ENCODE data around the gene SRGAP1.
A peak's percentile ranks its signal among the peaks of the same experiment; 100 is the strongest.

Gene SRGAP1

DNA sequence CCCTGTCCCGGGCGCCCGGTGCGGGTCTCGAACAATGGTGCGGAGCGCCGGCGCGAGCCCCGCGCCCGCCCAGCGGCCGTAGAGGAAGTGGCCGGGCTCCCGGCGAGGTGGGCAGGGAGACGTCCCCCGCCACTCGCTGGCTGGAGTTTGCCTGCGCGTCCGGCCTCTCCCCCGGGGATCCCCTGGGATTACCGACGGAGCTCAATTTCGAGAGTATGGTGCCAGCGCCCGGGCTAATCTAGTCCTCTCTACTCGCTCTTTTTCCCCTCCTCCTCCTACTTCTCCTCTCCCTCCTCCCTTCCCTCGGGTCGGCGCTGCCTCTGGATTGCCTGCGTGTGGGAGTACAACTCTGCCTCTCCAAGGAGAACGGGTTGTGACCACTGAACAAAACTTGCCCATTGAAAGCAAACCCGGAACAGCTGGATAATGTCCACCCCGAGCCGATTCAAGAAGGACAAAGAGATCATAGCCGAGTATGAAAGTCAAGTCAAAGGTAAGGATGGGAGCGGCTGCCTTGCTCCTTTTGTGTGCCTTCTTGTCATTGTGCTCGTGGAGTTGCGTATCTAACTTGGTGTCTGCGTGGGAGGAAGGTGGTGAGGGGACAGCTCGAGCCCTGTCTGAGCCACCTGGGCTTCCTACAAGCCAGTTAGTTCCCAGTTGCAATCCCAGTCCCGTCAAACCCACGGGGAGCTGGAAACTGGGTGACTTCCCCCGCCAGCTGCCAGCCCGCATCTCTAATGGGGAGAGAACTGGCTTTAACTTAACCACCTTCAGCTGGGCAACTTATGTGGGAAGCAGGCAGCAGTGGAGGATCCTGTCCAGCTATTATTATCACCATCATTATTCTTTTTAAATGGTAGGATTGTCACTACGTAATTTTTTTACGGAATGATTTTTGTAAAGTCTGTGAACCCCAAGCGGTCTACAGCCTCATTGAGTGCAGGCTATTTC is at the start of gene SRGAP1:
TSS of gene SRGAP1 (plus strand) at position 310 of the 951 bp plus-strand sequence. CDS start at position 427, 117 bp downstream.
- FAIRE-seq, result no peak
- DNase-seq (ENCODE audit: extremely low spot score, insufficient read length, low read depth), result peak; percentile 11

- no peak for FAIRE-seq
- no peak for DNase-seq (ENCODE audit: extremely low spot score, insufficient read length, low read depth)
Observed at GRCh38 chr12:63795032-63795687, 49.3 kb upstream of the SRGAP1 start.

DNA sequence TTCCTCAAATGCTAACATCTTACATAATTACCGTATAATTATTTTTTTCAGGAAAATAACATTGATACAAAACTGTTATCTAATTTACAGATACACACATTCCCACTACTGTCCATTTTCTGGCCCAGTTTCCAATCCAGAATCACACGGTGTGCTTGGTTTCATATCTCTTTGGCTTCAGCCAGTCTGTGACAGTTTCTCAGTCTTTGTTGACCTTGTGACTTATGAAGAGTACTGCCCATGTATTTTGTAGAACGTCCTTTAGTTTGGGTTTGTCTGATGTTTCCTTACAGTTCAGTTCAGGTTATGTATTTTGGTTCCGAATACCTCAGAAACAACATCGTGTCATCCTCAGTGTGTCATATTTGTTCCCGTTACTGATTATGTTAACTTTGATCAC is 48.6 kb upstream of the SRGAP1 start:
- DNase-seq (ENCODE audit: extremely low spot score, insufficient read length, low read depth) (no peak), FAIRE-seq (no peak)

- DNase-seq (ENCODE audit: extremely low spot score, insufficient read length, low read depth) (no peak), FAIRE-seq (peak; percentile 72)
Observed at GRCh38 chr12:63802012-63802608, 42.4 kb upstream of the SRGAP1 start.

- no peak for FAIRE-seq
- DNase-seq (ENCODE audit: extremely low spot score, insufficient read length, low read depth), result no peak
Observed at GRCh38 chr12:63804746-63805145, 39.8 kb upstream of the SRGAP1 start.

DNA sequence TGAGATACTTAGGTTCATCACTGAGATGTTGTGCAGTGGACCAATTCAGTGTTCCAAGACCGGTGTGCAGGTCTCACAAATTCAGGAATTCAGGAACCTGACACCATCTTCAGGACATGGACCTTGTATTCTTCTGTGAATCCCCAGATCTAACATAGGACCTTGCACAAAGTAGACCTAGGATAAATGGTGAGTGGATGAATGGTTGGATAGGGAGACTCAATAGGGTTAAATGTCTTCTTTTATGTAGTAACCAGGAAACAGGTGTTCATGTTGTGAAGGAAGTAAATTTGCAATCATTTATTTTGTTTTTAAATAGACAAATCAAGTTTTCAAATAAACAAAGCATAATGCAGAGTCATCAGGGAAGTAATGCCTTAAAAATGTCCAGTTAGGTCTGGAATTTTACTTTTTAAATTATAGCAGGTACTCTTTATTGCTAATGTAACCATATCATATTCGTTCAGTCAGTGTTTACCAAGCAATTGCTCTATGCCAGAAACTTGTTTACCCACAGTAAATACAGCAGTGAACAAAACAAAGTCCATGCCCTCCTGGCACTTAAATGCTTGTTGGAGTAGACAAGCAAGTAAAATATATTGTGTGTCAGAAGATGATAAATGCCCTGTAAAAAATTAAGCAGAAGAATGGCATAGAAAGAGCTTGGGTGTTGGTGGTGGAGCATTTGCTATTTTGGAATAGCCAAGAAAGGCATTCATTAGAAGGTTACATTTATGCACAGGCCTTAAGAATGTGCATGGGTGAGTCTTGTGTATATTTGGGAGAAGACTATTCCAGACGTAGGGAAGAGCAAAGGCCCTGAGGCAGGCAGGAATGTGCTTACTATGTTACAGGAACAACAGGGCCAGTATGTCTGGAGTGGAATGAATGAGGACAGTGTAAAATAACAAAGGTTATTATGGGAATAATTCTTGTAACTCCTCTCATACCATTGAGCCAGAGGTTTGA is 38.5 kb upstream of the SRGAP1 start:
- no peak for FAIRE-seq

DNA sequence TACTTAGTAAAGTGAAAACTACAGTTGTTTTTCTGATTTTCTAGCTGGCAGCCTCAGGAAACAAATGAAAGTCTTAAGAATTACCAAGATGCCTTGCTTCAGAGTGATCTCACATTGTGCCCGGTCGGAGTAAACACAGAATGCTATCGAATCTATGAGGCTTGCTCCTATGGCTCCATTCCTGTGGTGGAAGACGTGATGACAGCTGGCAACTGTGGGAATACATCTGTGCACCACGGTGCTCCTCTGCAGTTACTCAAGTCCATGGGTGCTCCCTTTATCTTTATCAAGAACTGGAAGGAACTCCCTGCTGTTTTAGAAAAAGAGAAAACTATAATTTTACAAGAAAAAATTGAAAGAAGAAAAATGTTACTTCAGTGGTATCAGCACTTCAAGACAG is 35.9 kb upstream of the SRGAP1 start:
- DNase-seq (ENCODE audit: extremely low spot score, insufficient read length, low read depth) (no peak), FAIRE-seq (no peak)

More for the DNA sequence above, 38.5 kb upstream of the SRGAP1 start:
- DNase-seq (ENCODE audit: extremely low spot score, insufficient read length, low read depth), result no peak

- DNase-seq (ENCODE audit: extremely low spot score, insufficient read length, low read depth), result no peak
Observed at GRCh38 chr12:63809566-63809965, 34.9 kb upstream of the SRGAP1 start.

DNA sequence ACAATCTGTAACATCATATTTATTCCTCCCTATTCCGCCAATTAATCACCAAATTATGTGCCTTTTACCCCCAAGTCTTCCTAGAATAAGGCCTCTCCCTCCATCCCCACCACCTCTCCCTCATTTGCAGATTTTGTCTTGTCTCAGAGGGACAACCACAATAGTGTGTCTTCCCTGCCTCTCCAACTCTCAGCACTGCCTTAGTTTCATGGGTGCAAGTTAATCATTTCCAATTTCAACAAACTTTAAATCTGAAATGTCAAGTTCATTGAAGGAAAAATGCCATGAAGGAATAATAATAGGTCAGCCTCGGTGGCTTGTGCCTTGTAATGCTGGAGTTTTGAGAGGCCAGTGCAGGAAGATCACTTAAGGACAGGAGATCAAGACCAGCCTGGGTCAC is 33.2 kb upstream of the SRGAP1 start:
- DNase-seq (ENCODE audit: extremely low spot score, insufficient read length, low read depth) (no peak), FAIRE-seq (no peak)

More at GRCh38 chr12:63809566-63809965, 34.9 kb upstream of the SRGAP1 start:
- no peak for FAIRE-seq

- FAIRE-seq (no peak), DNase-seq (ENCODE audit: extremely low spot score, insufficient read length, low read depth) (no peak)
Observed at GRCh38 chr12:63811755-63812154, 32.7 kb upstream of the SRGAP1 start.

- FAIRE-seq (no peak), DNase-seq (ENCODE audit: extremely low spot score, insufficient read length, low read depth) (no peak)
Observed at GRCh38 chr12:63814146-63814772, 30.2 kb upstream of the SRGAP1 start.

DNA sequence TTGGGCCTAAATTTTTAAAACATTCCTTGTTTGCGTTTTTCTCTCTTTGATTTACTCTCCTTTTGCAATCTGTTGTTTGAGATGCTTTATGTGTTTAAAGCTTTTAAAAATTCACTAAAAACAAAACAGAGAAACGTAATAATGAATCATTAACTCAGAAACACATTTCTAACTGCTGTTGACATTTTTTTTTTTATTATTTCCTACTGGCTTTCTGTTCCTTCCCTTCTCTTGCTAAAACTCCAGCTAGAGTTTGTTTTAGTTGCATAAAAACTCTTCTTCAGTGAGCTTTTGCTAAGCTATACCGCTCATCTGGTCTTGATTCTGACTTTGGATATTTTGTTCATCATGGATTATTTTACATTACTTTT is 29.0 kb upstream of the SRGAP1 start:
- no peak for DNase-seq (ENCODE audit: extremely low spot score, insufficient read length, low read depth)
- FAIRE-seq, result peak; percentile 39

- FAIRE-seq (no peak), DNase-seq (ENCODE audit: extremely low spot score, insufficient read length, low read depth) (no peak)
Observed at GRCh38 chr12:63816031-63816430, 28.5 kb upstream of the SRGAP1 start.

- no peak for FAIRE-seq
Observed at GRCh38 chr12:63820427-63820826, 24.1 kb upstream of the SRGAP1 start.

GRCh38 chr12:63821781-63822251 is 22.7 kb upstream of the SRGAP1 start:
- no peak for FAIRE-seq
- DNase-seq (ENCODE audit: extremely low spot score, insufficient read length, low read depth), result no peak

More at GRCh38 chr12:63820427-63820826, 24.1 kb upstream of the SRGAP1 start:
- no peak for DNase-seq (ENCODE audit: extremely low spot score, insufficient read length, low read depth)

- FAIRE-seq (no peak), DNase-seq (ENCODE audit: extremely low spot score, insufficient read length, low read depth) (no peak)
Observed at GRCh38 chr12:63822352-63822751, 22.1 kb upstream of the SRGAP1 start.

GRCh38 chr12:63823040-63823439 is 21.5 kb upstream of the SRGAP1 start:
- DNase-seq (ENCODE audit: extremely low spot score, insufficient read length, low read depth), result no peak
- no peak for FAIRE-seq

DNA sequence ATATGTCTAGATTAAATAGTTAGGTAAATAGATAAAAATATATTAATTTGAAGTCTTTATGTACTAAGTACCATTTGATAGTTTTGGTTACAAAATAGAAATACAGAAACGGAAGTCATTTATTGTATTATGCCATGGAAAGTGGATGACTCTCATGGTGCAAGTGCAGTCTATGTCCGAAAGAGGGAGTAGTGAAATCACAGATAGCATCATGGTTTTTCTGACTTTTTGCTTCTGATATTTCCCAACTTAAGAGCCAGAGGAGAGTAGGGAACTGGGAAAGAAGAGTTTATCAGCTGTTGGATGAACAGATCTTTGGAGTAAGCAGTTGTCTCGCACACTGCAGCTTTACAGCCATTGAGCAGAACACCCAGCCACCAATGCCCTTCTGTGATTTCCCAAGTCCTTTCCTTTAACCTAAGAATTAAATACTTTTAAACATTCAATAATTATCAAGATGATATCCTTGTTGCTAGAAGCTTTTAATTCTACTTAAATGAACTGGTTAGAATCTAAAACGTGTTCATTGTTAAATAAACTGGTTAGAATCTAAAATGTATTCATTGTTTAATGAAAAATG is 18.4 kb upstream of the SRGAP1 start:
- FAIRE-seq (peak; percentile 85), DNase-seq (ENCODE audit: extremely low spot score, insufficient read length, low read depth) (peak; percentile 25)

- FAIRE-seq (no peak), DNase-seq (ENCODE audit: extremely low spot score, insufficient read length, low read depth) (no peak)
Observed at GRCh38 chr12:63828867-63829266, 15.6 kb upstream of the SRGAP1 start.
